ENCODE data around the gene EMC6.
"Not testable (repeated sequence)": the region's sequence is repeated elsewhere in the genome, so short reads cannot be mapped to it uniquely, and the experiment has no call there.

DNA sequence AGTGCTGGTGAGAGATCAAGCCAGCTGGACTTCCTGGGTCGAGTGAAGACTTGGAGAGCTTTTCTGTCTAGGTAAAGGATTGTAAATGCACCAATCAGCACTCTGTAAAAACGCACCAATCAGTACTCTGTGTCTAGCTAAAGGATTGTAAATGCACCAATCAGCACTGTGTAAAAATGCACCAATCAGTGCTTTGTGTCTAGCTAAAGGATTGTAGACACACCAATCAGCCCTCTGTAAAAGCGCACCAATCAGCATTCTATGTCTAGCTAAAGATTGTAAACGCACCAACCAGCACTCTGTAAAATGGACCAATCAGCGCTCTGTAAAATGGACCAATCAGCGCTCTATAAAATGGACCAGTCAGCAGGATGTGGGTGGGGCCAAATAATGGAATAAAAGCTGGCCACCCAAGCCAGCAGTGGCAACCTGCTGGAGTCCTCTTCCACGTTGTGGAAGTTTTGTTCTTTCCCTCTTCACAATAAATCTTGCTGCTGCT, 33.5 kb downstream of the EMC6 start:
- TF ChIP-seq, protein P1, sequence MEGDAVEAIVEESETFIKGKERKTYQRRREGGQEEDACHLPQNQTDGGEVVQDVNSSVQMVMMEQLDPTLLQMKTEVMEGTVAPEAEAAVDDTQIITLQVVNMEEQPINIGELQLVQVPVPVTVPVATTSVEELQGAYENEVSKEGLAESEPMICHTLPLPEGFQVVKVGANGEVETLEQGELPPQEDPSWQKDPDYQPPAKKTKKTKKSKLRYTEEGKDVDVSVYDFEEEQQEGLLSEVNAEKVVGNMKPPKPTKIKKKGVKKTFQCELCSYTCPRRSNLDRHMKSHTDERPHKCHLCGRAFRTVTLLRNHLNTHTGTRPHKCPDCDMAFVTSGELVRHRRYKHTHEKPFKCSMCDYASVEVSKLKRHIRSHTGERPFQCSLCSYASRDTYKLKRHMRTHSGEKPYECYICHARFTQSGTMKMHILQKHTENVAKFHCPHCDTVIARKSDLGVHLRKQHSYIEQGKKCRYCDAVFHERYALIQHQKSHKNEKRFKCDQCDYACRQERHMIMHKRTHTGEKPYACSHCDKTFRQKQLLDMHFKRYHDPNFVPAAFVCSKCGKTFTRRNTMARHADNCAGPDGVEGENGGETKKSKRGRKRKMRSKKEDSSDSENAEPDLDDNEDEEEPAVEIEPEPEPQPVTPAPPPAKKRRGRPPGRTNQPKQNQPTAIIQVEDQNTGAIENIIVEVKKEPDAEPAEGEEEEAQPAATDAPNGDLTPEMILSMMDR (IDR thresholded peaks at IDR 0.05): not testable (repeated sequence)
- TF ChIP-seq POLR2AphosphoS5, POLR2A, EP300 (IDR thresholded peaks at IDR 0.05): not testable (repeated sequence)

All from gastroesophageal sphincter (tissue), 3 donors.